DMS153 (cell line): ENCODE measurements around the gene A4GALT.

Source experiments
- DNase-seq: peaks from one replicate; lab custom pipeline; 2025; lab: John Stamatoyannopoulos, UW

Gene A4GALT

DNA sequence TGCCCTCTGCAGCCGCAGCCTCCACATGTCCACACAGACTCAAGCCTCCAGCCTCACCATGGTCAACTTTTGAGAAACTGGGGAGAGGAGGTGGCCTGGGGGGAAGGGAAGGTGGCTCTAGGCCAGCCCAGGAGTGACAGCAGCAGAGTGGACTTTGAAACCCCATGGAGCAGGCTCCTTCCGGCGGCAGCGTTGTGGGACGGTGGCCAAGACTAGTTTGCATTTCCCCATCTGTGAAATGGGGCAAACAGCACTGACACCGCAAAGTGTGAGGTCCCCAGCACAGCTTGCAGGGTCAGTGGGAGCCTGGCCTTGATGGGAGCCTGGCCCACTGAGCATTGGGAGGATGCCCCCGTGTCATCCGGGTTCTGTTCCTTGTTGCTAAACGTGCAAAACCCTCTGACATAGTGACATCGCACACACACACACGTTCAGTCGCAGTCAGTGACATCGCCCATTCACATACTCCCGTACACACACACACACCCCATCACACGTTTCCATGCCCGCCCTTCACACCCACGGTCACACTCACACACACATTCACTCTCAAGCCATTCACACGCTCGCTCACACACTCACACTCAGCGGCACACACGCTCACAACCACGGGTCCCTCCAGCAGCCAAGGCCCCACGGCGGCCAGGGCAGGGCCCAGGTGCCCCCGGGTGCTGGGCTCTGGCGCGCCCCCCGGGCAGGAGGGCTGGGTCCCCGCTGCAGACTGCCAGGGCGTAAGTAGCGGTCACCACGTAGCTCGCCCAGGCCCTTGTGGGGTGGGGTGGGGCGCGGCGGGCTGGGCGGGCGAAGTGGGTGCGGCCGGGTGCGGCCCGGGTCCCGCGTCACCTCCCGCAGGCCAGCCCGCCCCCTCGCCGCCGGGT is 72.1 kb downstream of the A4GALT start:
- DNase-seq: no peak

DNA sequence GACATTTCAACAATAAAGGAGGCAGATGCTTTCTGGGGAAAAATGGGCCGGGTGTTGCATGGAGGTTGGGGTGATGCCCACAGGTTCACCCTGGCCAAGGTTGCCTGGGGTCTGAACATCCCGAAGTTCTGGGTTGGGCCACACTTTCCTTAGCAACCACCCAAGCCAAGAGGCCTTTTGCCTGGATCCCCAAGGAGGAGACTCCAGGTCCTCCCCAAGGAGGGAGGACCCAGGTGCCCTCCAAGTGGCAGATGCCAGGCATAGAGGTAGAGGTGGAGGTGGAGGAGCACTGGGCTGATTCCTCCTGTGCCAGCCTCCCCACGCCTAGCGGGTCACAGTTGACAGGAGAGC is 72.7 kb downstream of the A4GALT start:
- DNase-seq: no peak

DNA sequence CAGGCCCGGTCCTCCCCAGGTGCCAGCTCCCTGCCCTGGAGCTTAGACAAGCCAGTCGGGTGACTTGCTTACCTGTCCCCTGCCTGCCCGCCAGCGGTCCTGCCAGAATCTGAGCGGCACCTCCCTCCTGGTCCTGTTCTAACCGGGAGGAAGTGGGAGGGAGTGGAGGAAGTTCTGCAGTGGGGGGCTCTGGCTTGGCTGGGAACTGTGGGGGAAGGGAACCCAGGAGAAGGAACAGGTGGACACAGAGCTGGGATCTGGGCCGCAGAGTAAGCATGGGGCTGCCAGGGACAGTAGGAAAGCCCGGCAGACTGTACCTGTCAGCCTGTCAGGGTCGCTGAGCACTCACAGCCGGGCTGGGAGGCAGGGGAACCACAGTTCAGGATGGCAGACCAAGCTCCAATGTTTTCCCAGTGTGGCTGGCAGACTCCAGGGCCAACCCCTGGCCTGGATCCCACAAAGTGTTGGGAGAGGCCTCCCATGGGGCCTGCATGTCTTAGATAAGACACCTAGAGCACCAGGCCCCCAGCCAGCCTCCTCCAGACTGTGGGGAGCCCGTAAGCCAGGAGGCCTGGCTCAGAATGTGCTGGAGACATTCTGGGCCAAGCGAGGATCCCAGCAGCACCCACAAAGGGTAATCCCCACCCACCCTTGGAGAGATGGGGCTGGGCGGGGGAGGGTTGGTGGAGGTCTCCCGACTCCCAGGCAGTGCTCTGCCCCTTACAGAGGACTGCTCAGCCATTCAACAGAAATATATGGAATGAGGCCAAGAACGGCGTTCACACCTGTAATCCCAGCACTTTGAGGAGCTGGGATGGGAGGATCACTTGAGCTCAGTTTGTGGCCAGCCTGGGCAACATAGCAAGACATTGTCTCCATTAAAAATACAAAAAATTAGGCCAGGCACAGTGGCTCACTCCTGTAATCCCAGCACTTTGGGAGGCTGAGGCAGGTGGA is 73.8 kb downstream of the A4GALT start:
- no peak for DNase-seq

DNA sequence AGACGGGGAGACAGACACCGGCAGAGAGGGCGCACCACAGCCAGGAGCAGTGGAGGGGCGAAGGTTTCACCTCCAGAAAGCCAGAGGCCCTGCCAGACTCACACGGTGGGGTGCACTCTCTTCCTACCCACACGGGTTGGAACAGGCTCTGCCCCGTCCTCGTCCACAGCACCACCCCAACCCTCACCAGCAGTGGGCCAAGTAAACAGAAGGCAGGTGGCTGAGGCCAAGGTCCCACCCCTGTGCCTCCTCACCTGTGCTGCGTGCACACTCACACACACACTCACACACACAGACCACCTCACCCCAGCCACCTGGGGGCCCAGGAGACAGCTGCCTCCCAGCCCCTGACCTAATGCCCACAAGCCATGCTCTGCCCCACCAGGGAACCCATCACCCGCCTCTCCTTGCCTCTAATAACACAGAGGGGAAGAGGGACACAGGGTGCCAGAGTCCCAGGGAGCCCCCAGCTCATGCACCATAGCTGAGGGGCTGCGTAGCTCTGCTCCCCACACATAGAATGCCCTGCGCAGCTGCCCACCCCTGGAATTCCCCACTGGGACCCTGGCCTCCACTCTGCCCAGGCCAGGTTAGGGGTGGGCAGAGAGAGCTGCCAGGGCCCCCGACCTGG is 74.6 kb downstream of the A4GALT start:
- DNase-seq: no peak

DNA sequence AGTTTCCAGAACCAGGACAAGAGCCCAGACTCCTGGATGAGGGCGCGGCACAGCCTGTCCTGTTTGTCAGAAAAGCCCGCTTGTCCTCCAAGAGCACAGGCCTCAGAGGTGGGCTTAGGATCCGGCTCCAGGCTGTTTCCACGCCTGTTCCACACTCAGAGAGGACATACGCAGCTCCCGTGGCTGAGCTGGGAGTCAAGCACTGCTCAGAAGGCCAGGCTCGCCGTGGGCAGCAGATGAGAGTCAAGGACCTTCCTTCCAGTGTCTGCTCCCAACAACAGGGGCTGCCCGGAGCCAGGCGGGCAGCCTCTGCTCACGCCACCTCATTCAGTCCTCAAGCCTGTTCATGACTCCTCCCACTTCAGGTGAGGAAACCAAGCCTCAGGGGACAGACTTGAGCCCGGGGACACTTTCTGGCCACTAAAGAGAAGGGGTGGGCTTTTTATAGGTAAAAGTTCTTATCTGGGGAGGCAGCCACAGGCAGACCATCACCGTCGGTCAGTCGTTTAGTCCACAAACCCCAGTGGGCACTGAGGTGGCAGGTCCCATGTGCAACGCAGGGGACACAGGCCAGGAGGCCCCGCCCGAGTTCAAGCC is 75.2 kb downstream of the A4GALT start:
- DNase-seq: no peak

DNA sequence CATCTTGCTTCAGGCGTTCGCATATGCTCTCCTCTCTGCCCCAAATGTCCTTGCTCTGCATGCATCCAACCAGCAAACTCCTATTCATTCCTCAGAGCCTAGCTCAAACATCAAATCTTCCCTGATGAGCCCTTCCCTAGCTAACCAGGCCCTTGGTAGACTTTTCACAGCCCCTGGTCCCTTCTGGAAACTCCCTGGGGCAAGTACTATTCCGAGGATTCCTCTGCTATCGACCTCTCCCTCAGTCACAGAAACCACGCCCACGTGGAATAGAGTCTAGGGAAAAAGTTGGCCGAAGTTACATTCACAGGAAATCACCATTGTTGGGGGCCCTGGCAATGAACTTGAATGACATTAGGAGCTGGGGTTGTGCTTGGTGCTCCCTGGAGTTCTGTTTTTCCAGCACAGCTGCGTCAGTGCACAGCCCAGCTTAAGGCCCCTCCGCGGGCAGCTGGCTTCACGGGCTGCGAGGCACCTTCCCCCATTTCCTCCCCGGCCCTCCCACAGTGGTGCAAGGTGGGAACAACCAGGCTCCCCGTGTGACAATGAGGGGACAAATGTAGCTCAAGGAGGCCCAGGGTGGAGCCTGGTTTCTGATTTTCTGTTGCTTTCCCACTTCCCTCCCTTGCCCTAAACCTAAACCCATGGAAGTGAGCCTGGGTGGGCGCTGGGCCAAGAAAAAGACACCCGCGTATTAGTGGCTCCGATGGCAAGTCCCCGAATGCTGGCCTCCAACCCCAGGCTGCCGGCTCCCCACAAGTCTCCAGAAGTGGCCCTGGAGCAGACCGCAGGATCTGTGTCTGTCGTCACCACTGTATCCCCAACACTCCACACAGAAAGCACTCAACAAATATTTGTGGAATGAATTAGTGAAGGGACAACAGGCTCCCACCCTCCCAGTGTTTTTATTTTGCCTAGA is 76.0 kb downstream of the A4GALT start:
- no peak for DNase-seq

DNA sequence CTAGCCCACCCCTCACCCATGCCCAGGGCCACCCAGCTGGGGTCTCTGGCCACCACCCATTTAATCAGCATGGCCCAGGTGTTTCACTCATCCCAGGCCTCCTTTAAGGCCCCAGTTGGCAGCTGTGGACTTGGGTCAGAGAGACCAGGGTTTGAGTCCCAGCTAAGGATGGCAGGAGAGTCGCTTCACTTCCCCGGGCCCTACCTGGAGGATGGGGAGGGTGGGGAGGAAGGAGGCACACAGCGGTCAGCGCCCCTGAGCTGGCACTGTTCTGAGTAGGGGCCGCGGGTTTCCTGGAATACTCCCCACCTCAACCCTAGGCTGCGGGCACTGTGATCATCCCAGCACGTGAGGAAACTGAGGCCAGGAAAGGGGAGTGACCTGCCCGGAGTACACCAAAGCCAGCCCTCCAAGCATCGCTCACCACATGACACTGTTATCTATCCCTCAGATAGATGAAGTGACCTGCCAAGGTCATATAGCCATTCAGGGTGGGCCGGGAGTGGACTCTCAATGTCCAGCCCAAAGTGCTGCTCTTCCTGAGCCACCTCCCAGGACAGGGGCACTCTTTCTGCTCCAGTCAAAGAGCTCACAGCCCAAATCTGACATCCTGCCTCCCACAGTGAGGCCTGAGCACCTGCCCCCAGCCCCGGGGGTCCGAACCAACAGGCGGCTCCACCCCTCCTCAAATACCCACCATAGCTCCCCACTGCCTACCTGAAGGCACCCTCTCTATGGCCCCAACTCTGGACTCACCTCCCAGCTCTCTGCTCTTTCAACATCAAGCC is 76.8 kb downstream of the A4GALT start:
- DNase-seq: no peak

DNA sequence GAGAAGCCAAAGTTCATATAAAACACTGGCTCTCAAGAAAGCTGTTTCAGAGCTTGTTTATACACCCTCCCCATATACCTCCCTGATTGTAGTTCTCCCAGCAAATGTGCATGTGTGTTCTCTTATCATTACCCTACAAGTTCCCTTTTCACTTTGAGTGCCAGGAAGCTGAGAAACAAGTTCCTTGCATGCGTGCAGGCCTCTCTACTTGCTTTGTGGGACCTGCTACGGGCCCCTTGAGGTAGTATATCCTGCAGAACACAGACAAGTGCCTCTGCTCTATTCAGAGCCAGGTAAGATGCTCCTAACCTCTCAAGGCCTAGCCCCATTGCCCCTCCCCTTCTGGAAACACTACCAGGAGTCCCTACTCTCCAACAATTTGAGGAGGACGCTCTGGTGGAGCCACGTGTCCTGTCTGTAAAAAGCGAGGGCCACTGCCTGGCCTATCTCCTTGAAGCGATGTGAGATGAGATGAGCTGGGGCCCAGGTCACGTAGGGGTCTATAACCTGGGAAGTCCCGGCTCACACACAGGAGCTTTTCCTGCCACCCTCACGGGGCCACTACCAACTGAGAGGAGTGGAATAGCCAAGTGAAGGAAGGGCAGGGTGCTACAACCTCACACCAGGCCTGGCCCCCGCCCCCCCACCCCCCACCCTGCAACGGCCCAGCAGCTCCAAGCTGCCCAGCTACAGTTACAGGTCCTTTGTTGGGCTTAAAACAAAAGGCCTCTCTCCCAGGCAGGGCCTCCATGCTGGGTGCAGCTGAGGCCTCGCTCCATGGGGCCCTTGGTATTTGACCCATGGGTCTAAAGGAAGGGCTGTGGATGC is 77.7 kb downstream of the A4GALT start:
- DNase-seq: no peak
